ENCODE measurements around the gene NFATC2.
A peak's percentile ranks its signal among the peaks of the same experiment; 100 is the strongest.
"Not testable (repeated sequence)": the region's sequence is repeated elsewhere in the genome, so short reads cannot be mapped to it uniquely, and the experiment has no call there.

Gene NFATC2

GRCh38 chr20:51470499-51470820 is 72.1 kb downstream of the NFATC2 start:
- no peak for DNase-seq (ENCODE audit: low read depth)

GRCh38 chr20:51469578-51470498 is 72.7 kb downstream of the NFATC2 start:
- no peak for DNase-seq (ENCODE audit: low read depth)

- no peak for DNase-seq (ENCODE audit: low read depth)
These were observed 73.5 kb downstream of the NFATC2 start for GRCh38 chr20:51469046-51469445.

- no peak for DNase-seq (ENCODE audit: low read depth)
These were observed 73.9 kb downstream of the NFATC2 start for GRCh38 chr20:51468636-51469035.

DNA sequence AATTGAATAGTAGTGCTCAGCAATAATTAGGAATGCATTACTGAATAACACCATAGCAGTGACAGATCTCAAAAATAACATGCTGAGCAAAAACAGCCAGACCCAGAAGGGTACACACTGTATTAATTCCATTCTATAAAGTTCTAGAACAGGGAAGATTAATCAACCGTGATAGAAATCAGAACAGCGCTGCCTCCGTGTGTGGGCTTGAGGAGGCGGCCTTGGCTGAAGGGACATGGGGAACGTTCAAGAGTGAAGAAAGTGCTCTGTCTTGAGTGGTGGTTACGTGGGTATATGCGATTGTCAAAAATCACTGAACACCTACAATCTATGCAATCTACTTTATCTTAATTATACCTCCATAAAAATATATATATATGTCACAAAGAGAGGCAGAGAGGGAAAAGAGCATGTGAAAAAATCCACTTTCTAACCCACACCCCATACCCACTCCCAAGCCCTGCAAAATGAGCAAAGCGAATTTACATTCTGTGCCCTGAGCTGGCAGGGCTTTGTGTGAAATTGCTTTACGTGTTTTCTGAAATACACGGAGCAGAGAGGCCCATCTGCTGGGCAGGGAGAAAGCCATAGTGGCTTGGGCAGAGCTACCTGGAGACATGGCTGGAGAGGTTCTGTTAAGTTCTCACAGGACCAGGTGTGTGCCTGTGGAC is 74.4 kb downstream of the NFATC2 start:
- no peak for DNase-seq (ENCODE audit: low read depth)

DNA sequence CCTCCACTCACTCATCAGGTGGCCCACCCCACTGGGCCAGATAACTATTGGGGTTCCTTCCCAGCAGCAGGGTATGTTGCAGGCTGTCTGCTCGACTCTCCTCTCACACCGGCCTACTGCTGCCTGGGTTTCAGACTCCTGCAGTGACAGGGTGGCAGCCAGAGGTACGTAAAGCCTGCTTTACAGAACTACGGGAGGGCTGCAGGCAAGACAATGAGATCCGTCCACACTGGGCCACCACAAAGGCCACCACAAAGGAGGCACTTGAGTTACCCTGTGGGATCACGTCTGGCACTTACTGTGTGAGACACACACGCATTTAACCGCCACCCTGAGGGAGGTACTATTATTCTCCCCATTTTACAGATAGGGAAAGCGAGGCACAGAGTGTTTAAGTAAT is 78.5 kb downstream of the NFATC2 start:
- no peak for DNase-seq (ENCODE audit: low read depth)

GRCh38 chr20:51463560-51463959 is 79.0 kb downstream of the NFATC2 start:
- DNase-seq (ENCODE audit: low read depth), result no peak

DNA sequence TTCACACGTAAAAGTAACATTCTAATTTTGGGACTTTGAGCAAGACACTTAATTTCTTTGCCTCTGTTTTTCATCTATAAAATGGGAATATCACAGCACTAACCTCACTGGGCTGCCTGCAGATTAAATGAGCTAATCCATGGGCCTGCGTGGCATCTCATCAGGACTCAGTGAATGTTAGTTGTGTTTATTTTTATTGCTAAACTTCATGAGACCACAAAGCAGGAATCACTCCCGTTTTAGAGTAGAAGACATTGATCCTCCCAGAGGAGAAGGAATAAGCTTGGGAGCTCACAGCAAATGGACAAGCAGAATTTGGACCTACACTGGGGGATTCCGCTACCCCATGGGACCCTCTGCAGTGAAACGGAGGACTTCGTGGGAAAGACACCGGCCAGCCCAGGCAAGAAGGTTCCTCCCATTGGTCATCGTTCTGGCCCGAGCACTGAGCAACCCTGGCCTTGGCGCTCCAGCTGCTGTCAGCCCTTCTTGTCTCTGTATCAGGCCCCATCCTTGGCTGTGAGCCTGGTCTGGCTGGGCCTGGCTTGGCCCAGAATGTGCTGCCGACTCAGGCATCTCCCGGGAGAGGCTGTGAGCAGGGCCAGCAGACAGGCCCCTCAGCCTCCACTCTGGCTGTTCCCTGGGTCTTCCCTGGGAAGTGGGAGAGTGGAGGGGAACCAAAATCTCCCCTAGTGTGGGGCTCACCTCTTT is 79.8 kb downstream of the NFATC2 start:
- peak; percentile 56 for DNase-seq (ENCODE audit: low read depth)

- DNase-seq (ENCODE audit: low read depth), result not testable (repeated sequence)
These were observed 80.7 kb downstream of the NFATC2 start for GRCh38 chr20:51461846-51462245.

DNA sequence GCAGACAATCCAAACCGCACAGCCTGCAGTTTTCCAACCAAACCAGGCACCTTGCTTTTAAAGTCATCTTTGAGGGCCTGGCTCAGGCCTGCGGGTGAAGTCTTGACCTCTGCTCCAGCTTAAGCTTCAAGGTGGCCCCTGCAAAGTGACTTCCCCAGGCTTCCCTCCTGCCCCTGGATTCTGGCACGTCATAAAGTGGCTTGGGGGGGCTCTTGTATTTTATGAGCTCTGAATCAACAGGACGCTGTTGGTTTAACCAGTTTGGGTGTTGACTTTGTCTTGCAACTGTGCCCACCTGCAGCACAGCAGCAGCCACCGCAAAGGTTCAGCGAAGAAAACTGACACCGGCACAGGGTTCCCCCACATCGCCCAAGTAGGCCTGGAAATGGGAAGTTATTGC is 81.2 kb downstream of the NFATC2 start:
- DNase-seq (ENCODE audit: low read depth), result no peak

DNA sequence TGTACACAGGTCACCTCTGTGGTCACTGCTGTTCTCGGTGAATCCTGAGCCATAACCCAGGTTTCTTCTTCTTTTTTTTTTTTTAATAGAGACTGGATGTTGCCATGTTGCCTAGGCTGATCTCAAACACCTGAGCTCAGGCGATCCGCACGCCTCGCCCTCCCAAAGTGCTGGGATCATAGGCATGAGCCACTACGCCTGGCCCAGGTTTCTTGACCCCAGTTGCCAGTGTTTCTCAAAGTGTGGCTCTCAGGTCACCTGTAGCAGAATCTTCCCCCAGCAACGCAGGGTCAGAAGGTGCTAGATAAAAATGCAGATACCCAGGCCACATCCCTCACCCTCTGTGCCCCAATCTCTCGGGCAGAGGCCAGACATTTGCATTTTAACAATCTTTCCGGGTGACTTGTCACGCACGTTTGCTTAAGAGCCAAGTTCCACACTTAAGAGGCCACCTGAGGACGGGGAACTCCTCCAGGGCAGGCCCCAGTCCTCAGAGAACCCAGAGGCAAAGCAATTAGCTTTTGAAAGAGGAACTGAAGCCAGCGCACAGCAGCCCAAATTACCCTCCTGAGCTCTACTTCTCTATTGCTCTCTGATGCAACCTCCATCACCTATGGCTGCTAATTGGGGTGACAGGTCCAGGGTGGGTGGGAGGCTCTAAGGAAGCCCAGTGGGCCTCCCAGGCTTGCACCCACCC is 81.8 kb downstream of the NFATC2 start:
- no peak for DNase-seq (ENCODE audit: low read depth)

GRCh38 chr20:51460163-51460562 is 82.4 kb downstream of the NFATC2 start:
- no peak for DNase-seq (ENCODE audit: low read depth)

DNA sequence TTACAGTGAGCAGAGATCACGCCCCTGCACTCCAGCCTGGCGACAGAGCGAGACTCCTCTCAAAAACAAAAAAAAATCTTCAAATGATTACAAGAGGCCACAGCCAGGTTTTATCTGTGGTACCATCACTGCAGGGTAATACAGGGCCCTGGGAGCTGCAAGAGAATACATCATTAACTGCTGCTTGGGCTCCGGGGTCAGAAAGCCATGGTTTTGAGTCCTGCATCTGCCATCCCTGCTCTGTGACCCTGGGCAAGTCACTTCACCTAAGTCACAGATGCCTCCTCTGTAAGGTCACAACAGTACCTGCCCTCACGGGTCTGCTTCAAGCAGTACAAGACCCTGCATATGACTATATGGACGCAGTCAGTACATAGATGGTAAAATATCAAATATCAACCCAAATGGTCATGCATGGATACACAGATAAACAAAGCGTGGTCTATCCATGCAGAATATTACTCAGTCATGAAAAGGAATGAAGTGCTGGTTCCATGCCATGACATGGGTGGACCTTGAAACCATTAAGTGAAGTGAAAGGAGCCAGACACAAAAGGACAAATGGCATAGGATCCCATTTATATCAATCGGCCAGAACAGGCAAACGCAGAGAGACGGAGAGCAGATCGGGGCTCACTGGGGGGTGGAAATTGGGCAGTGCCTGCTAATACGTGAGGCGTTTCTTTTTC is 83.6 kb downstream of the NFATC2 start:
- DNase-seq (ENCODE audit: low read depth), result no peak

- DNase-seq (ENCODE audit: low read depth), result no peak
These were observed 85.0 kb downstream of the NFATC2 start for GRCh38 chr20:51457533-51457932.

- peak; percentile 93 for DNase-seq (ENCODE audit: low read depth)
These were observed 85.7 kb downstream of the NFATC2 start for GRCh38 chr20:51456511-51457509.

DNA sequence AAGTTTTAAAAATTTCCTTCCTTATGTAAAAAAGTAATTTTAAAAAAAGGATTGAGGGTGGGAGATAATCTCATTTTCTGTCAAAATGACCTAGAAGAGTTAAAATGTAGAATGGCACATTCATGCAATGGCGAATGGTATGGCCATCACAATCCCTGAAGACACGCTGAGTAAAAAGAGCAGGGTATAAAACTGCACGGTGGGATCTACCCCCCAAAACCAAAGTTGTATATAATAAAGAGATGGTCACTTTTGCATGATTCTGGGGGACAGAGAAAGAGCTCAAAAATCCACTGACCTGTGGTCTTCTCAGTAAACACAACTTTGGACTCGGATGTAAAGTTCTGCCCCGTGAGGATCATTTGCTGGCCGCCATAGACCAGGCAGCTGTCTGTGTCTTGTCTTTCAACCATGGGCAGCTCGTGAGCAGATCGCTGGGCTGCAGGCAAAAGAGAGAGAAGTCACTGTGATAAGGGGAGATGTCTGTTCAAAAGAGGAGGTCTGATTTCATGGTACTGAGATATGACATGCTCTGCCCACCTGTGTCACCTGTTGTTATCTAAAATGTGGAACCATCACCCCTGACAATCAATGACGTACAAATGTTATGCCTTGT is 88.2 kb downstream of the NFATC2 start:
- no peak for DNase-seq (ENCODE audit: low read depth)

DNA sequence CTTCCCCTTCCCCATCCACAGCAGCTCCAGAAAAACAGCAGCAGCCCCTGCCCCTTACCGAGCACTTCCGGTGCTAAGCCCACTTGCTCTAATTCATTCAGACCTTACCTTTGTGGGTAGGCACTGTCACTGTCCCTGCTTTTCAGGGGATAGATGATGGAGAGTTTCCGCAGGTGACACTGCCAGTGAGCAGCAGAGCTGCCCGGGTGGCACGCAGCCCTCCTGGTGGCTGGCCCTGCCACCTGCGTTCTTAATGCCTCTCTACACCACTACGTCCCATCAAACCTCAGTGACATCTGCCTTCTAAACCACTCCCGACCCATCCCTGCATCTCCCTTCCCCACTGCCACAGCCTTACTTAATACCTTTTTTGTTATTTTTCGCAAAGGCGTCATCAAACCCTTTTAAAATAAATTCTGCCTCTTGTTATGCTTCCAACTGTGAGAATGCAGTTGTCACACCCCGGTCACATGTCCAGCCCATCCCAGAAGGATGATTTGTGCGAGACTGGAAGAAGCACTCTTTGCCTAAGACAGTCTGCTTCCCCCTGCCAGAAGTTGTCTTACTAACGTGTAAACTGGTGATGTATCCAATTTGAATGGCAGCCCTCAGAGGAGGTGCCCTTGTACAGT is 89.7 kb downstream of the NFATC2 start:
- no peak for DNase-seq (ENCODE audit: low read depth)

- DNase-seq (ENCODE audit: low read depth), result no peak
These were observed 90.4 kb downstream of the NFATC2 start for GRCh38 chr20:51452091-51452613.

DNA sequence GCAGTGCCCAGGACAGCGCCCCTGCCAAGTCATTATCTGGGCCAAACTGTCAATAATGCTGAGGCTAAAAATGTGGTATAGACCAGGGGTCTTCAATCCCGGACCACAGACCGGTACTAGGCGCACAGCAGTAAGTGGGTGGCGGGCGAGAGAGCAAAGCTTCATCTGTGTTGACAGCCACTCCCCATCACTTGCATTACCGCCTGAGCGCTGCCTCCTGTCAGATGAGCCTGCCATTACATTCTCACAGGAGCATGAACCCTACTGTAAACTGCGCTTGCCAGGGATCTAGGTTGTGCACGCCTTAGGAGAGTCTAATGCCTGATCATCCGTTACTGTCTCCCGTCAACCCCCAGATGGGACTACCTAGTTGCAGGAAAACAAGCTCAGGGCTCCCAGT is 91.0 kb downstream of the NFATC2 start:
- no peak for DNase-seq (ENCODE audit: low read depth)
